Inferior parietal cortex (tissue), 1 donor: ENCODE data around the gene HOXB7.

ENCODE experiments used
- DNase-seq: peaks from one replicate; pipeline ENCODE4 v3.0.0-alpha.2; 2016; ENCODE audit errors: extremely low spot score

The HOXB7 gene

GRCh38 chr17:48594538-48595277, 16.1 kb downstream of the HOXB7 start:
- no peak for DNase-seq

- no peak for DNase-seq
These were observed 16.8 kb downstream of the HOXB7 start for GRCh38 chr17:48593840-48594537.

- DNase-seq: no peak
These were observed 17.5 kb downstream of the HOXB7 start, which contains the start of gene HOXB5 for GRCh38 chr17:48593126-48593829. Gene HOXB5 (minus strand): TSS chr17:48593779. CDS start chr17:48593682, 97 bp downstream.

GRCh38 chr17:48592577-48592976, 18.2 kb downstream of the HOXB7 start:
- no peak for DNase-seq

- DNase-seq: no peak
These were observed 18.7 kb downstream of the HOXB7 start for GRCh38 chr17:48592057-48592514.

- no peak for DNase-seq
These were observed 19.4 kb downstream of the HOXB7 start for GRCh38 chr17:48591255-48592056.

- no peak for DNase-seq
These were observed 20.1 kb downstream of the HOXB7 start for GRCh38 chr17:48590607-48591161.

GRCh38 chr17:48589831-48590606, 20.8 kb downstream of the HOXB7 start, which contains the start of gene HOXB3:
Gene HOXB3 (minus strand): TSS chr17:48590241. CDS start chr17:48552474, 37,767 bp downstream.
- DNase-seq: no peak

GRCh38 chr17:48589060-48589830, 21.6 kb downstream of the HOXB7 start:
- DNase-seq: no peak

- no peak for DNase-seq
These were observed 22.3 kb downstream of the HOXB7 start for GRCh38 chr17:48588528-48588927.

- no peak for DNase-seq
These were observed 22.8 kb downstream of the HOXB7 start for GRCh38 chr17:48588074-48588415.

GRCh38 chr17:48587276-48588073, 23.3 kb downstream of the HOXB7 start:
- no peak for DNase-seq

GRCh38 chr17:48586355-48587258, 24.2 kb downstream of the HOXB7 start:
- DNase-seq: no peak

GRCh38 chr17:48584223-48584741, 26.5 kb downstream of the HOXB7 start:
- no peak for DNase-seq

GRCh38 chr17:48583708-48584222, 27.1 kb downstream of the HOXB7 start:
- no peak for DNase-seq

- DNase-seq: no peak
These were observed 28.1 kb downstream of the HOXB7 start for GRCh38 chr17:48582750-48583069.

GRCh38 chr17:48579760-48580554, 30.9 kb downstream of the HOXB7 start:
- DNase-seq: no peak
